ENCODE results near the gene ACO1.

Gene ACO1

DNA sequence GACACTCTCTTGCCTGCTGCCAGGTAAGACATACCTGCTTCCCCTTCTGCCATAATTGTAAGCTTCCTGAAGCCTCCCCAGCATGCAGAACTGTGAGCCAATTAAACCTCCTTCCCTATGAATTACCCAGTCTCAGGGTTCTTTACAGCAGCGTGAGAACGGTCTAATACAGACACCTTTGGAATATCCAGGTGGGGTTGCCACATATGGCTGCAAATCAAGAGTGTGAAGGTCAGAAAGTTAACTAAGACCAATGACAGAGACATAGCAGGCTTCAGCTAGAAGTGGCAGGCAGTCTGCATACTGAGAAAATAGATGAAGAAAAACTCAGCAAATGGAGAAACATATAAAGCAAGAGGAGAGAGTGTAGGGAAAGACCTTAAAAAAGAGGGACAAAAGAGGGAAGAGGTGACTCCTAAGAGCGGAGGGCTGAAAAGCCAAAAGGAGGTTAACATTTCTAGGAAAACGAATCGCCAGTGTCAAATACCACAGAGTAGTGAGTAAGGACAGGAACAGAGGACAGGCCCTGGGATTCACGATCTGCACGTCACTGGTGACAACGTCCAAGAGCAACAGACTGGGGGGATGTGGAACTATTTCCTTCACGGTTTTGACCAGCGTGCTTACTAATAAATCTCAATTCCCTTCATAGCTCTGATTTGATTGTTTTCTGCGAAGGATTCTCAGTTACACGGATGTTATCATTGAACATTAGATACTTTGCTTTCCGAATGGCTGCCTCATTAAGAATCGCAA is 1.7 kb upstream of the ACO1 start:
- no peak for DNase-seq

- no peak for DNase-seq
Observed at GRCh38 chr9:32384002-32384363, 460 bp upstream of the ACO1 start.

- no peak for DNase-seq
Observed at GRCh38 chr9:32385152-32385884, 875 bp downstream of the ACO1 start.

DNA sequence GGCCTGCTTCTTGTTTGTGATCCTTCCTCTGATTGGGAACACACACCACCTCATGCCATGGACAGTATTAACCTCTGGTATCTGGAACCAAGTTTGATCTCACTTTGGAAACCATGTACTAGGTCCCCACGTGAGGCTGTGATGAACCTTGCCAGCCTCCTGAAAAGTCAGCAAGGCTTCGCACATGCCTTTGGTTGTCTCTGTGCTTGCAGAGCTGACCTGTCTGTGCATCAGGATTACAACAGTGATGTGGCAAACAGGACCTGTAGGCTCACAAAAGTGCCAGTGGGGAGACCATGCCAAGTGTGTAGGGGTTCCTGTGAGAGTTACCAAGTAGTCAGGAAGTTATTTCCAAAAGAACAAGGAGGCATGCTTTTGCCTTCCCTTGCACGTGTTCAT is 1.4 kb downstream of the ACO1 start:
- no peak for DNase-seq

DNA sequence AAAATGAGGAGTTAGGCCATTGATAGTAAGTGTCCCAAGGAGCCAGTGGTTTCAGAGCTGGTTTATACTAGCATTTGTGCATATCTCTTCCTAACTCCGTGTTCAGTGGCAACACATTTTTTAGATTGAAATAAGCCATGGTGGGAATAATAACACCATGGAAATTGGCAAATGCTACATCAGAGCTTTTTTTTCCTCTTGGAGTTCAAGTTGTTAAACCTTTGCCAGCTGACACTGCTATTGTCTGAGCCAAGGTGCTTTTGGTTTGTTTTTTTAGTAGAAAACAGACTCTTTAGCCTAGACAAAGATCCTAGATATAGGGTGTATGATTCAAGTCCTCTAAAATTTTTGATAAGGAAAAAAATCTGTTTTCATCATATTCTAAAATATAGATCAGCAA is 2.8 kb downstream of the ACO1 start:
- no peak for DNase-seq

DNA sequence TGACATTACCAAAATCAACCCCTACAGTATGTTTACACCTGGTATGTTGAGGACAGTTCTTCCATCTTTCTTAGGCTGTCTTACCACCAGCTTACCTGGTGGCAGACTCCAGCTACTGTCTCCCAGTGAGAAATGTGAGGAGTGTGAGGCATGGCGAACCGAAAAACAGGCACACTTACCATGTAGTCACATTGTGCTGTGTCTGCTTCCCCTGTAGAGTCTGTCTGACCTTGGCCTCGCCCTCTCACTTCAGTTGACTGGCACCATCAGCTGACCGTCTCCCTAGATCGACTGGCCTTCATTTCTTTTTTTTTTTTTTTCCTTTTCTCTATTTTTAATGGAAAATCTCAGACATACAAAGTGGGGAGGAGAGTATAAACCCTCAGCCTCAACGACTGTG is 4.9 kb downstream of the ACO1 start:
- DNase-seq, result no peak

GRCh38 chr9:32393911-32394310 is 9.5 kb downstream of the ACO1 start:
- no peak for DNase-seq

- peak; percentile 10 for DNase-seq
Observed at GRCh38 chr9:32394381-32395049, 10.1 kb downstream of the ACO1 start.

DNA sequence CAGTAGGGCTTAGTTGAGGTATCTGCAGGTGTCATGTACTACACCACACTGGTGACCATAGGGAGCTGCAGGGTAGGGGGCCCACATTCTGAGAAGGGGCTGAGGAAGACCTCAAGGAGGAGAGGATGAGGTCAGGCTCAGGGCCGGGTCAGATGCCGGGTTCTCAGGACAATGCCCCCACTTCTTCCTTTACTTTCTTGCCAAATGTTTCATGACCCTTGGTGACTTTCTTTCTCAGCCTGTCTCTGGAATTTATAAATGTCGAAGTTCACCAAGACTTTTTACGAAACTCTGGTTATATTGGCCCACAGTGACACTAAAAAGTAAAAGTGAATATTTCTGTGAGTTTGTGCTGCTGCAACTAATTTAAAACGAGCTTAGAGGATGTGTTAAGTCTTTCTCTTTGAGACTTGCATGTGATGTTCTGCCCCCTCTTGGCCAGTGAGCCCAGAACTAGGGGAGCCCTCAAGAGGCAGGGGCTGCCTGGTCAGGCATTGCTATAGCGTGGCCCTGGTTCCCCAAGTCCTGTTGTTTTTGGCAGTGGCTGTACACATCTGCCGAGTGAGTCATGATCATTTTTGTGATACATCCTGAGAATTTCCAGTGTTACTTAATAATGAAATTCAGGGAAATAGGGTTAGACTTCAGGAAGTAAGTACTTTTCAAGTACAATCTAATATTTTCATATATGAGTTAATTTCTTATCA is 11.2 kb downstream of the ACO1 start:
- DNase-seq, result peak; percentile 88

GRCh38 chr9:32398207-32398606 is 13.8 kb downstream of the ACO1 start:
- no peak for DNase-seq

GRCh38 chr9:32399110-32399815 is 14.8 kb downstream of the ACO1 start:
- no peak for DNase-seq

- DNase-seq, result no peak
Observed at GRCh38 chr9:32401488-32401887, 17.0 kb downstream of the ACO1 start.

GRCh38 chr9:32403567-32404260 is 19.3 kb downstream of the ACO1 start:
- DNase-seq, result no peak

- no peak for DNase-seq
Observed at GRCh38 chr9:32404402-32404801, 20.0 kb downstream of the ACO1 start.

DNA sequence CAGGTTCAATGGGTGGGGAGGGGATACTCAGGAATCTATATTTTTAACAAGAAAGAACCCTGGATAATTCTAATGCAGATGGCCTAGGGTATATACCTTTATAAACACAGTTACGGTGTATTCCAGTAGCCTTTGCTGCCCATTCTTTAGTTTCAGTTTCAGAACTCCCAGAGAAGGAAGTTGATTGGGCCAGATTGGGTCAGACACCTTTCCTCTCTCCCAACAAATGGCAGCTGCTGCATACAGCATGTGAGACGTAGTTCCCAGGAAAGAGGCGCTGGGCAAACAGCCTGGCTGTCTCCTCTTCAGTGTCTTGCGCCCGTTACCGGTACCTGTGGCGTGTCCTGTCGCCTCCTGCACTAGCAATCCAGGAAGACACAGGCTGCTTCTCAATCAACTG is 20.4 kb downstream of the ACO1 start:
- no peak for DNase-seq

DNA sequence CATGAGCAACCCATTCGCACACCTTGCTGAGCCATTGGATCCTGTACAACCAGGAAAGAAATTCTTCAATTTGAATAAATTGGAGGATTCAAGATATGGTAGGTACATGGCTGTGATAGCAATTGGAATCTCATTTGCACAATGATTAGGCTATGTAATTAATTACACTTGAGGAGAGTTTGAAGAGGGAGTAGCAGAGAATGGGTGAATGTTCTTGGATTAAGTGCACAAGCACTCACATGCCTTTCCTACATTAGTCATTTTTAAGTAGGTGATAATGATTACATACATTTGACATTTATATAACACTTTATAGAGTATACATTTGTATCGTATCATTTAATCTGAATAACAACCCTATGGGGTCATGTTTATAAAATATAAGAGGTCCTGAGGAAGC is 21.1 kb downstream of the ACO1 start:
- no peak for DNase-seq

- no peak for DNase-seq
Observed at GRCh38 chr9:32406046-32406445, 21.6 kb downstream of the ACO1 start.

DNA sequence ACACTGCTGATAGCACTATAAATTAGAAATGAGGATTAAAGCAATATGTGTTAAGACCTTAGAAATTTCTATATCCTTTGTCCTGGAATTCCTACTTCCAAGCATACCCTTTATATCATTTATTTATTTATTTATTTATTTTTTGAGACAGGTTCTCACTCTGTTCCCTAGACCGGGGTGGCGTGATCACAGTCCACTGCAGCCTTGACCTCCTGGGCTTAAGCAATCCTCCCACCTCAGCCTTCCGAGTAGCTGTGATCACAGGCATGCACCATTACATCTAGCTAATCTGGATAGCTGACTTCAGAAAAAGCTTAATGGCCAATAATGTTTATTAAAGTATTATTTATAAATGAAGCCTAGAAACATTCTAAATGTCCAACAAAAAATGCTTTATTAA is 27.3 kb downstream of the ACO1 start:
- DNase-seq, result no peak

GRCh38 chr9:32412440-32412839 is 28.0 kb downstream of the ACO1 start:
- no peak for DNase-seq

GRCh38 chr9:32413424-32413823 is 29.0 kb downstream of the ACO1 start:
- DNase-seq, result no peak

- no peak for DNase-seq
Observed at GRCh38 chr9:32414856-32415255, 30.4 kb downstream of the ACO1 start.

- DNase-seq, result no peak
Observed at GRCh38 chr9:32419921-32420320, 35.5 kb downstream of the ACO1 start.

Measured in fibroblast of skin of back (primary cell).